ENCODE measurements around the gene NANOGP8.
"Not testable (repeated sequence)": the region's sequence is repeated elsewhere in the genome, so short reads cannot be mapped to it uniquely, and the experiment has no call there.

The NANOGP8 gene

DNA sequence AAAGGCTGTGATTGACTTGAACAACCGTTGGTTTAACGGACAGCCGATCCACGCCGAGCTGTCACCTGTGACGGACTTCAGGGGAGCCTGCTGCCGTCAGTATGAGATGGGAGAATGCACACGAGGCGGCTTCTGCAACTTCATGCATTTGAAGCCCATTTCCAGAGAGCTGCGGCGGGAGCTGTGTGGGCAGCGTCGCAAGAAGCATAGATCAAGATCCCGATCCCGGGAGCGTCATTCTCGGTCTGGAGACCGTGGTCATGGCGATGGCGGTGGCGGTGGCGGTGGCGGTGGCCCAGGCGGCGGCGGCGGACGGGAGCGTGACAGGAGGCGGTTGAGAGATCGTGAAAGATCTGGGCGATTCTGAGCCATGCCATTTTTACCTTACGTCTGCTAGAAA is 7.8 kb upstream of the NANOGP8 start:
- no peak for DNase-seq

DNA sequence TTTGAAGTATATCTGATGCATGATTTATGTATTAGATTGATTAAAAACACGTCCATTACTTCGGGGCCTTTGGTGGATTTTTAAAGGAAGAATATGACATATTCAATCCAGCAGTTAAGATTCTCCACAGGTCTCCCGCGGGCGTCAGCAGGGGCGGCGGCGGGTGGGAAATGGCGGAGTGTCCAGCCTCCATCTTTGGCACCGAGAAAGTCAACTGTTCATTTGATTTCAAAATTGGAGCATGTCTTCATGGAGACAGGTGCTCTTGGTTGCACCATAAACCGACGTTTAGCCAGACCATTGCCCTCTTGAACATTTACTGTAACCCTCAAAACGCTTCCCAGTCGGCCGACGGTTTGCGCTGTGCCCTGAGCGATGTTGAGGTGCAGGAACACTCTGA is 7.2 kb upstream of the NANOGP8 start:
- no peak for DNase-seq

- no peak for DNase-seq
Observed at GRCh38 chr15:35090104-35090807, 5.2 kb upstream of the NANOGP8 start.

DNA sequence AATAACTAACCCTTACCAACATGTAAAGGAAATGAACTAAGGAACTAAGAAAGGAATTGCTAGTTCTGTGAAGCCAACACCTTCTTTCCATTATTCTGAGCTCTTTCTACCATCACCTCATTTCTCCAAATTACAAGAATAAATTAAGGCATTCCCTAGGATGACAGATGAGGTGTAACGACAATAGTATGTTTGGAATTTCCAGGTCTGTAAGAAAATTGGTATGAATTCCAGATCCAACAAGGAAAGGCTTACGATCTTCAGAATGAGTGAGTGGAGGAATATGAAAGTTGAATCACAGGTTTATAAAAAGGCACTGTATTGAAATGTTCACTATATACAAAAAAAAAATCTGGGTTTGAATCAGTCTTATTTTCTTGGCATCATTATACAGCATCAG is 4.5 kb upstream of the NANOGP8 start:
- no peak for DNase-seq

GRCh38 chr15:35088329-35088728 is 3.2 kb upstream of the NANOGP8 start:
- no peak for DNase-seq

DNA sequence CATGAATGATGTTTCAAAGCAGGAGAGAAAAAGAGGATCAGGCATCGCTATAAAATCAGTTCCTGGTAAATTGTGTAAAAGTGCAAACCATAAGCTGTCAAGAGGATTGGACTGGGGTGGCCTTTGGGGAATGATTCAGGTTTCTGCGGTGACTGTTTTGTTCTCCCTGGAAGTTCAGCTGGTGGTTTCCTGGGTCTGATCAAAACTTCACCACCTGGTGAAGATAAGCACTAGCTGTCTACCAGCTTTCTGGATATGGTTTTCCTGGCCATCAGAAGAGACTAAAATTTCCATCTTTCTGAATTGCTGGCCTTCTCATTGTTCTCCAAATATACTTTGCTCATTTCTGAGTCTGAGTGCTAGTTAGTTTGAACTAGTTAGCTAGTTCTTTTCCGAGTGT is 2.7 kb upstream of the NANOGP8 start:
- DNase-seq: no peak

GRCh38 chr15:35082371-35083348 is 2.4 kb downstream of the NANOGP8 start:
- DNase-seq: not testable (repeated sequence)

DNA sequence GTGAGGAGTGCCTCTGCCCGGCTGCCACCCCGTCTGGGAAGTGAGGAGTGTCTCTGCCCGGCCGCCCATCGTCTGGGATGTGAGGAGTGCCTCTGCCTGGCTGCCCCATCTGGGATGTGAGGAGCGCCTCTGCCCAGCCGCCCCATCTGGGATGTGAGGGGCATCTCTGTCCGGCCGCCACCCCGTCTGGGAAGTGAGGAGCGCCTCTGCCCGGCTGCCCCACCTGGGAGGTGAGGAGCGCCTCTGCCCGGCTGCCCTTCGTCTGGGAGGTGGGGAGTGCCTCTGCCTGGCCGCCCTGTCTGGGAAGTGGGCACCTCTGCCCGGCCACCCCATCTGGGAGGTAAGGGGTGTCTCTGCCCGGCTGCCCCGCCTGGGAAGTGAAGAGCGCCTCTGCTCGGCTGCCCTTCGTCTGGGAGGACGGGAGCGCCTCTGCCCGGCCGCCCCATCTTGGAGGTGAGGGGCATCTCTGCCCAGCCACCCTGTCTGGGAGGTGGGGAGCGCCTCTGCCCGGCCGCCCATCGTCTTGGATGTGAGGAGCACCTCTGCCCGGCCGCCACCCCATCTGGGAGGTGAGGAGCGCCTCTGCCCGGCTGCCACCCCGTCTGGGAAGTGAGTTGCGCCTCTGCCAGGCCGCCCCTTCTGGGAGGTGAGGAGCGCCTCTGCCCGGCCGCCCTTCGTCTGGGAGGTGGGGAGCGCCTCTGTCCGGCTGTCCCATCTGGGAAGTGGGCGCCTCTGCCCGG is 3.3 kb downstream of the NANOGP8 start:
- not testable (repeated sequence) for DNase-seq

GRCh38 chr15:35080226-35080625 is 4.9 kb downstream of the NANOGP8 start:
- DNase-seq: no peak

DNA sequence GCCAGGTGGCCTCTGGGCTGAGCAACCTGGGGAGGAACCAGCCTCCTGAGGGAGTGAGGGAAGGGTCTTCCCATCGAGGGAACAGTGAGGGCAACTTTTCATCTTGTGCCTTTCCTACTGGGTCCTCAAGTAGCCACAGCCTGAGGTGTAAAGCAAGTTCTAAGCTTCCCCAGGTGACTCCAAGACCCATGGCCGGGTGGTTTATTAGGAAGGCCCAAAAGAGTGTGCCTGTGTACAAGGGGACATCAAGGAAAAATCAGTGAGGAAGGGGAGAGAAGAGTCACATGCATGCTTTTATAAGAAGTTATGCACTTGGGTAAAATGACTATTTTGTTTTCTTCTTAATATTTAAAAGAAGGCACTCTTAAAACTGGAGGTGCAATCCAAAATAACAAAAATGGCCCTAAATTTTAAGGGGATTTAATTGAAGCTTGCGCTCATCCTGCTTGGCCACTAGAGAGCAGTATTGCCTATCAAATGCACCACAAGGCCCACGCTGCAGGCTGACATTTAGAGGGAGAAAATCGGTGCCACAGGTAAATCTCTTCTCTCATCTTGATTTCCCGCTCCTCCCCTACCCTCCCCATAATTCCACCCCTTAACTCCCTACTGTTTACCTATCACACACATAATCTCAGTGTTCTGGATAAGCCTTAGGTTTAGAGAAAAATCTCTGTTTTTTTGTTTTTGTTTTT is 6.7 kb downstream of the NANOGP8 start:
- no peak for DNase-seq

- no peak for DNase-seq
Observed at GRCh38 chr15:35071106-35071505, 14.0 kb downstream of the NANOGP8 start.

DNA sequence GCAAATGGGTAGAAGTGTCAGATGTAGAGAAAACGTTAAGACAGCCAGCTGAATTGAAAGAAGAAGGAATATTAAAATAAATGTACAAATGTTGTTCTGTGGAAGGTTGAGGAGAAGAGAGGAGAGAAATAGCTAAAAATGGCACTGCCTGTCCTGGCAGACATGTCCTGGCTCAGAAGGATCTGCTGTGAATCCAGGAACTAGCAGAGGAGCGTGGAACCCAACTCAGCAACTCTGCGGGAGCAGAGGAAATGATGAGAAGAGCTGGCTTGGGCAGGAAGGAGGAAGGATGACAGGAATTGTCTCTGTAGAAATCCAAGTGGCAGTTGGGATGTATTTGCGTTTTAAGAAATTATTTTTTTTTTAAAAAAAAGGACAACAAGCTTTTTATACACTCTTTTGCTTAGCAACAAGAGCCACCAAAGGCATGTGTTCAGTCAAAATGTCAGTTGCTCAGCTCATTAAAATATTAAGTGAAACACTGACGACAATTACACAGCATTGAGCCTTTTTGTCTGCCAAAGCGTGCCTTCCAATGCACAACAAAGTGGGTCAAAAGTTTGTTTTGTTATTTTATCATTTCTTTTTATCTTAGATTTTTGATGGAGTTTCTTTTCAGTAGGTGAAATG is 16.1 kb downstream of the NANOGP8 start:
- no peak for DNase-seq

DNA sequence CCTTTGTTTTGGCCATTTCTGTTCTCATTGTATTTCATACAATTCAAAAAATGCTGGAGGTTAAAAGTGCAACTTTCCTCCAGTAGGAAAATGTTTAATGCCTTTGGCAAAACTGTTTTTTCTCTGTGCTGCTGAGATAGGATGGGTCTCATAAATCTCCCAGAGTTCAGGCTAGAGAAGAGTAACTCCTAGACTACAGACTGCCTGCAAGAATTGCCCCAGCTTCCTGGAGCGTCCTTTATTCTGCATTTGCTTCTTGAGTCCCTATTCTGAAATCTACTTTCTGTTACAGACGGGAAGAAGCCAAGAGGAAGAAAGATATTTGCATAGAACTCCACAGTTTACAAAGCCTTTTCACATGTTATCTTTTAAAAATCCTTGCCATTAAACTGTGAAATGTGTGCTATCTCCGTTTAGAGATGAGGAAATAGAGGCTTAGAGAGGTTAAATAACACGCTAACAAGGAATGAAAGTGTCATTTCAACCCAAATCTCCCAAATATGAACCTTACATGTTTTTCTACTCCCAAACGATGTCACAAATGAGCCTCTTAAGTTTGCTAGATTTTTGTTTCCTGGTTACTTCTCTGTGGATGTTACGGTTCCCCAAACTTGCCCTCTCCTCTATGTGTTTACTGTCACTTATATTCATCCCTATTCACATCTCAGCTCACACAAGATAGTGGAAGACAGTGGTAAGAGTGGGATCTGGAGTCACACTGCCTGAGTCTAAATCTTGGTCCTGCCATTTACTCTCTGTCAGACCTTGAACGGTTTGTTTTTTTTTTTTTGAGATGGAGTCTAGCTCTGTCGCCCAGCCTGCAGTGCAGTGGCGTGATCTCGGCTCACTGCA is 17.4 kb downstream of the NANOGP8 start:
- DNase-seq: no peak

GRCh38 chr15:35066094-35066493 is 19.0 kb downstream of the NANOGP8 start:
- DNase-seq: no peak

GRCh38 chr15:35064576-35065190 is 20.4 kb downstream of the NANOGP8 start:
- DNase-seq: no peak

DNA sequence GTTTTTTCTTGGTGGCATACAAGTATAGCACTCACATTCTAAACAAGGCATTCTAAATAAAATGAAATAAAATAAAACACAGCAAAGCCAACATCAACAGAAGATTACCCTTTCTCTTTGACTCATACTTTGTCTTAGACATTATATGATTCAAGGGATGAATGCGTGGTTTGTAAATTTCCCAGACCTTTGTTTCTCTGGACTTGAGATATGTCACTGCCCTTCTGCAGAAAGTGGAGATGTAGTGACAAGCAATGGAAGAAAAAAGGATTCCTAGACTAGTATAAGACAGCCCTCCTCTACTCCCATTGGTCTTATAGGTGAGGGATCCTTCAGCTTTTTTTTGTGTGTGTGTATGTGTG is 22.4 kb downstream of the NANOGP8 start:
- no peak for DNase-seq

GRCh38 chr15:35061825-35062737 is 23.0 kb downstream of the NANOGP8 start:
- no peak for DNase-seq

- no peak for DNase-seq
Observed at GRCh38 chr15:35061161-35061824, 23.8 kb downstream of the NANOGP8 start.

GRCh38 chr15:35060591-35060990 is 24.5 kb downstream of the NANOGP8 start:
- no peak for DNase-seq
